Left lung (tissue), 10 donors: ENCODE measurements around the gene NR2C2AP. TPM values are rescaled to one million over a fixed set of nuclear protein-coding genes. Genes with fewer than 3 reads are reported as not detected.

Experiments
- ATAC-seq: fragments of 200-7000 bp; cut with Tn5 transposase; one replicate; pipeline ENCODE4 v1.9.1; 2020; ENCODE audit warnings: moderate library complexity
- DNase-seq, 4 donors: peaks; one replicate each; pipeline ENCODE4 v3.0.0-alpha.2; 2013 to 2020
- H3K27ac ChIP-seq, 2 donors: fragments of 200-600 bp; sonication (generic) in 1 of 2; one replicate each; pipeline versions ENCODE4 v1.5.0 to v1.8.0; 2020 to 2021
- H3K27me3 ChIP-seq, 2 donors: fragments of 200-600 bp; sonication (generic) in 1 of 2; one replicate each; pipeline versions ENCODE4 v1.5.0 to v1.8.0; 2020 to 2021
- H3K36me3 ChIP-seq, 2 donors: fragments of 200-600 bp; sonication (generic) in 1 of 2; one replicate each; pipeline versions ENCODE4 v1.5.0 to v1.8.0; 2020 to 2021
- H3K4me1 ChIP-seq, 2 donors: fragments of 200-600 bp; one replicate each; pipeline ENCODE4 v1.8.0; 2021
- H3K4me3 ChIP-seq, 2 donors: fragments of 200-600 bp; sonication (generic) in 1 of 2; one replicate each; pipeline versions ENCODE4 v1.5.0 to v1.8.0; 2020 to 2021; ENCODE audit warnings: mild to moderate bottlenecking in 1 of 2
- H3K9me3 ChIP-seq, 2 donors: fragments of 200-600 bp; sonication (generic) in 1 of 2; one replicate each; pipeline versions ENCODE4 v1.5.0 to v1.8.0; 2020 to 2021
- intact Hi-C, 2 donors: fragments of 100-400 bp; cut with DNase I; formaldehyde crosslinking; loops; one replicate each; pipeline versions ENCODE4 v1.11.2 to v1.14.2; 2022
- polyA plus RNA-seq, 6 donors: library from polyadenylated mRNA; unstranded; fragments of 120-200 nt; gene quantifications; one replicate each; pipeline ENCODE4 v1.2.1, GENCODE V29; 2013; ENCODE audit not compliant: insufficient read length in 6 of 6
- total RNA-seq, 2 donors: library from RNA; stranded (reverse); fragmentation: NEBNext Ultra II Directional; extraction: Animal tissue kit (Norgen Biotek cat#: 25700); gene quantifications; one replicate each; pipeline ENCODE4 v1.2.1, GENCODE V29; 2021
- TF ChIP-seq, protein P1 (sequence below), 2 donors: fragments of 200-600 bp; sonication (generic) in 1 of 2; IDR thresholded peaks; one replicate each; pipeline versions ENCODE4 v1.5.0 to v1.8.0; 2021; ENCODE audit warnings: antibody characterized with exemption in 2 of 2
- donor health status: DM: no; HTN: yes; CAD: no.
- donor health status: DM: no; HTN: no; CAD: no.

NR2C2AP gene
- total and polyA plus RNA-seq, 8 donors: 10.4 to 22.3 (median 11.9) TPM

DNA sequence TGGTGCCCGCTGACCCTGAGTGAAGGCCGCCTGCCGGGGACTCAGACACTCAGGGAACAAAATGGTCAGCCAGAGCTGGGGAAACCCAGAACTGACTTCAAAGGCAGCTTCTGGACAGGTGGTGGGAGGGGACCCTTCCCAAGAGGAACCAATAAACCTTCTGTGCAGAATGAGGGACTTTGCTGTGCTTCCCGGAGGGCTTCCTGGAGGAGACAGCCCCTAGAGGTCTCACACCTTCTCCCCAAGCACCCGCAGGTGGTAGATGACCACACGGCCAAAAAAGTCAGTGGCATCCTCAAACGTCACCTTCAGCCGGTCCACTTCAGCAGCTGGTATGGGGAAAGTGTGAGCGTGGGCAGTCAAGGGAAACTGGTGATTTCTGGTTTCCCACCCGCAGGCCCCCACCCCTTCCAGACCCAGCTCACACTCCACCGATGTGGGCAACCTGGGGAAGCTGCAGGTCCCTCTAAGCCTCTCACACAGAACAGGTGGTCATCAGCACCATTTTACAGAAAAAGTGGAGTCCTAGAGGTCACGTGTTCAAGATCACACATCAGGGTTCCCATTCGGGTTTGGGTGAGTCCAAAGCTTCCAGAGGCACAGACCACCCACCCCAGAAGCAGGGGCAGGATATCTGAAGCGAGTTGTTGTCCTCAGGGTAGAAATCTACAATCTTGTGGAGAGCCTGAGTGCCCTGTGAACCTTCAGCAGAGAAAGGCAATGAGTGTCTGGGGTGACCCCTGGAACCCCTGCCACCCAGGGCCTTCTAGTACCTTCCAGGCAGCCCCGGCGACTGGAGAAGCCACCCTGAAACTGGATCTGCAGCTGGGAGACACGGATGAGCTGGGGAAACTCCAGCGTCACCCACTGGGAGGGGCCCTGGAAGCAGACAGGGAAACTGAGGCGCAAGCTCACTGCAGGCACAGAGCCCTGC lies 1.2 kb downstream of the NR2C2AP start:
- intact Hi-C loops: no loop called here
- ATAC-seq: no peak
- Histone ChIP-seq H3K27ac (peak overlapping the region in 1 of 2 donors; percentile 82), H3K4me1 (peaks cover 4 to 13% of the 10 kb centered on the region in 2 donors), H3K36me3 (peaks cover 0 to 44% of the 10 kb centered on the region in 2 donors), H3K9me3 (no peaks in the 10 kb centered on the region), H3K4me3 (peak overlapping the region; percentile 60 to 82), H3K27me3 (peaks cover 0 to 9% of the 10 kb centered on the region in 2 donors)
- TF ChIP-seq, protein P1, sequence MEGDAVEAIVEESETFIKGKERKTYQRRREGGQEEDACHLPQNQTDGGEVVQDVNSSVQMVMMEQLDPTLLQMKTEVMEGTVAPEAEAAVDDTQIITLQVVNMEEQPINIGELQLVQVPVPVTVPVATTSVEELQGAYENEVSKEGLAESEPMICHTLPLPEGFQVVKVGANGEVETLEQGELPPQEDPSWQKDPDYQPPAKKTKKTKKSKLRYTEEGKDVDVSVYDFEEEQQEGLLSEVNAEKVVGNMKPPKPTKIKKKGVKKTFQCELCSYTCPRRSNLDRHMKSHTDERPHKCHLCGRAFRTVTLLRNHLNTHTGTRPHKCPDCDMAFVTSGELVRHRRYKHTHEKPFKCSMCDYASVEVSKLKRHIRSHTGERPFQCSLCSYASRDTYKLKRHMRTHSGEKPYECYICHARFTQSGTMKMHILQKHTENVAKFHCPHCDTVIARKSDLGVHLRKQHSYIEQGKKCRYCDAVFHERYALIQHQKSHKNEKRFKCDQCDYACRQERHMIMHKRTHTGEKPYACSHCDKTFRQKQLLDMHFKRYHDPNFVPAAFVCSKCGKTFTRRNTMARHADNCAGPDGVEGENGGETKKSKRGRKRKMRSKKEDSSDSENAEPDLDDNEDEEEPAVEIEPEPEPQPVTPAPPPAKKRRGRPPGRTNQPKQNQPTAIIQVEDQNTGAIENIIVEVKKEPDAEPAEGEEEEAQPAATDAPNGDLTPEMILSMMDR (IDR thresholded peaks at IDR 0.05): no peak
- no peak for DNase-seq

DNA sequence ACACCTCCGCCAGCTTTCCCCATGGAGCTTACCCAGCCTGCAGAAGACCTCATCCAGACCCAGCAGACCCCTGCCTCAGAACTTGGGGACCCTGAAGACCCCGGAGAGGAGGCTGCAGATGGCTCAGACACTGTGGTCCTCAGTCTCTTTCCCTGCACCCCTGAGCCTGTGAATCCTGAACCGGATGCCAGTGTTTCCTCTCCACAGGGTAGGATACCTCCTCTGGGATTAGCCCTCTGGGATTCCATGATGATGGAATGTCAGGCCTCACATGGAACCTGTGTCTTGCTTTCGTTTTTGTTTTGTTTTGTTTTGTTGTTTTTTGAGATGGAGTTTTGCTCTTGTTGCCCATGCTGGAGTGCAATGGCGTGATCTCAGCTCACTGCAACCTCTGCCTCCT lies 9.3 kb downstream of the NR2C2AP start:
- ATAC-seq (no peak), DNase-seq (no peak)
- Histone ChIP-seq H3K27ac (peak overlapping the region in 1 of 2 donors; percentile 100), H3K9me3 (no peaks in the 10 kb centered on the region), H3K36me3 (peaks cover 0 to 34% of the 10 kb centered on the region in 2 donors), H3K4me1 (peaks cover 16 to 46% of the 10 kb centered on the region in 2 donors), H3K27me3 (no peaks in the 10 kb centered on the region), H3K4me3 (peak overlapping the region in 1 of 2 donors; percentile 94)
- intact Hi-C loops: no loop called here
- TF ChIP-seq, protein P1 (IDR thresholded peaks at IDR 0.05): no peak

DNA sequence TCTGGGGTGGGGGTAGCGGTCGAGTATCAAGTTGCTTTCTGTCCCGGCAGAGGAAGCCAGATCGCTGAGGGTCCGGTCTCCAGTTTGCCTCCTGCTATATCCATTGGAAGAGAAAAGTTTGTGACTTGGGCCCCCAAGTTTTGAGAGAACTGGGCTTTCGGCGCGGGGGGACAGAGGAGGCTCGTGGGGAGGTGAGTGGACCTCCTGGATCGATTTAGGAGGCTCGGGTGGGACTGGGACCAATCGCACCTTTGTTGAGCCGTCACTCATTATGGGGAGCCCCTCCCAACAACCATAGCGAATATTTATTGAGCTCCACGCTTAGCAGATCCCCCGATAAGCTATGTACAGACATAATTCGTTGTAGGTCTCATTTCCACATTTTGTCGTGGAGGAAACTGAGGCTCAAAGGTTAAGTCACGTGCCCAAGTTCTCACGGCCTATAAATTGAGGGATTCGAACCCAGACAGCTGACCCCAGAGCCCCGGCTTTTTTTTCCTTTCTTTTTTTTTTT lies 10.2 kb downstream of the NR2C2AP start:
- ATAC-seq (no peak), DNase-seq (no peak)
- no peaks in the 10 kb centered on the region for H3K9me3 ChIP-seq
- intact Hi-C loops: no loop called here
- H3K4me1 ChIP-seq: peaks cover 16 to 55% of the 10 kb centered on the region in 2 donors
- peak overlapping the region; percentile 99 to 100 for H3K27ac ChIP-seq
- TF ChIP-seq, protein P1 (IDR thresholded peaks at IDR 0.05): no peak
- H3K36me3 ChIP-seq: peaks cover 0 to 25% of the 10 kb centered on the region in 2 donors
- H3K4me3 ChIP-seq: peak overlapping the region; percentile 61 to 94
- no peaks in the 10 kb centered on the region for H3K27me3 ChIP-seq

DNA sequence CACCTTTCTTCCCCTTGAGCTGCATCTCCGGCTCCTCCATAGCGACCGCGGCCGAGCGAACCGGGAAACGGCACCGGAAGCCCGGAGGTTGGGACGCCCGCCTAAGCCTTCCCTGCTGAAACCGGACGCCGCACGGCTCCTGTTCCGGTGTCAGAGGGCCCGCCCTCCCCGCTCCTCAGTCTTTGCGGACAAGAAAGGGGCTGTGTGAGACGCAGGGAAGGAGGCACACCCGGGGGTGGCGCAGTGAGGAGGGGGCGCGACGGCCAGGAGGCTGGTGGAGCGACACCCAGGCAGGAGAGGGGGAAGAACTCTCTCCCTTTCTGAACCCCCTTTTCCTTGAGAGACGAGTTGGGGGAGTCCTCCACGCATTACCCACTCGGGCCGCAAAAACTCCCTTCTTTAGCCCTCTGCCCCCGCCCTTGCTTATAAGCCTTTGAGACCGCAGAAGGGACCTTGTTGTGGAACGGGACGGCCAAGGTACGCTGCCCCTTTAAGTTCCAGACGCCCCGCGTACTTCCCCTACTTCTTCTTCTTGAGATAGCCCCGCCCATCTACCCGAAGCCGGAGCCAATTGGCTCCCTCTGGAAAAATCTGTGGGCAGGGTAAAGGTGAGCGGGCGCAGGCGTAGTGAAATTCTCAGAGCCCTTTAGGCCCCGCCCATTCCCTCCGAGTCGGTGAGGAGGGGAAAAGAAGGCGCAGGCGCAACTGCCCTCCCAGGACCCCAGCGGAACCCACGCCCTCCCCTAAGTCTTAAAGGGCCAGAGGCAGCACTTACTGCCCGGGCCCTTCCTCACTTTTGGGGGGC lies 10.9 kb downstream of the NR2C2AP start, which contains the start of the genes BORCS8 and RFXANK:
Gene BORCS8, minus strand, starts transcription at position 75 of the 805 bp plus-strand sequence. Its CDS starts 35 bp downstream, at position 40.
Gene RFXANK, plus strand, starts transcription at position 181 of the 805 bp plus-strand sequence. CDS start 1,689 bp downstream, outside the sequence.
- peak; percentile 93 for ATAC-seq
- intact Hi-C loops: no loop called here
- H3K36me3 ChIP-seq: peaks cover 0 to 18% of the 10 kb centered on the region in 2 donors
- H3K4me3 ChIP-seq: peak within 1 kb of the TSS; percentile 86 to 94
- peak; percentile 98 to 100 (median 100) for DNase-seq
- peaks cover 16 to 62% of the 10 kb centered on the region in 2 donors for H3K4me1 ChIP-seq
- no peaks in the 10 kb centered on the region for H3K27me3 ChIP-seq
- H3K27ac ChIP-seq: peak within 1 kb of the TSS; percentile 99 to 100
- TF ChIP-seq, protein P1 (IDR thresholded peaks at IDR 0.05): no peak
- H3K9me3 ChIP-seq: no peaks in the 10 kb centered on the region
